SHP77 (cell line): ENCODE results near the gene SLC25A26.
A peak's percentile ranks its signal among the peaks of the same experiment; 100 is the strongest.
"Not testable (repeated sequence)": the region's sequence is repeated elsewhere in the genome, so short reads cannot be mapped to it uniquely, and the experiment has no call there.

Experiments
- DNase-seq, 2 experiments: peaks; one replicate each; lab custom pipeline; 2025; lab: John Stamatoyannopoulos, UW

Gene SLC25A26

DNA sequence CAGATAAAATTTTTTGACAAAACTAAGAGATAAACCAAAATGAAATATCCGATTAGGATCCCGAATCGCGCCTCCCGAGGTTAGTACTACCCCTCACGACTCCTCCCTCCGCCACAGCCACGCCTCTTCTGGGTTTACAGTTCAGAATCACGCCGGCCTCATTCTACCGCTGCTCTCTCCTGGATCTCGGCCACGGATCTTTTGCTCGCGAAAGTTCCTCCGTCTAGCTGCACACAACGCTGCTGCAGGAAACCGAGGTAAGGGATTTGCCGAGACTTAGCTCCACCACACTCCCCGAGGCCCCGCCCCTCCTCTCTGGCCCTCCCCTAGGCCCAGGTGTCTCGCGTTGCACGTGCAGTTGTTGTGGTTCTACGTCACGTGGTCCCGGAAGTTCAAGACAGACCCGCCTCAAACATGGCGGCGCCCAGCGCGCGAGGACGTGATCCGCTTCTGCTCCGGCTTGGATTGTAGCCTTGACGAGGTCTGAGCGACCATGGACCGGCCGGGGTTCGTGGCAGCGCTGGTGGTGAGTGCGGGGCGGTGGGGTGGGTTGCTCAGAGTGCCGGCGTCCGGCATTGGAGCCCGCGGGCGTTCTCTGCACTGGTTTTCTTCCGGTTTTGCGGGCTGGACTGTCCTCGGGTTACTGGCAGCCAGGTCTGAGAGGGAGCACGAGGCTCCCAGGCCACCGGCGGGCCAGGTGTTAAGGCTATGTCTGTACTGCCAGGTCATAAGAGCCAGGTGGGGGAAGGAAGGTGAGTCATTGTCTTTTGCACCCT is at the start of gene SLC25A26:
TSS of gene SLC25A26 (plus strand) at position 400 of the 776 bp plus-strand sequence. CDS start at position 494, 94 bp downstream.
- DNase-seq = peak; percentile 95 to 96

DNA sequence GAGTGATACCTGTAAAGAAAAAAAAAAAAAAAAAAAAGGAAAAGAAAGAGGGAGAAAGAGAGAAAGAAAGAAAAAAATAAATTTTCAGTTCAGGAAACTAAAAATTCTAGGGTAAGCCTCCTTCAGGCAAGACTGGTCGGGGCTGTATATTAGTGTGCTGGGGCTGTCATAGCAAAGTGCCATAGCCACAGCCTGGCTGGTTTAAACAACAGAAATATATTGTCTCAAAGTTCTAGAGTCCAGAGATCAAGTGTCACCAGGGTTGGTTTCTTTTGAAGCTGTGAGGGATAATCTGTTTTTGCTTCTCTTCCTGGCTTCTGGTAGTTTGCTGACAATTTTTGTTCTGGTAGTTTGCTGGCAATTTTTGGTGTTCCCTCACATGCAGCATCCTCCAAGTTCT is 48.4 kb upstream of the SLC25A26 start:
- DNase-seq = no peak

DNA sequence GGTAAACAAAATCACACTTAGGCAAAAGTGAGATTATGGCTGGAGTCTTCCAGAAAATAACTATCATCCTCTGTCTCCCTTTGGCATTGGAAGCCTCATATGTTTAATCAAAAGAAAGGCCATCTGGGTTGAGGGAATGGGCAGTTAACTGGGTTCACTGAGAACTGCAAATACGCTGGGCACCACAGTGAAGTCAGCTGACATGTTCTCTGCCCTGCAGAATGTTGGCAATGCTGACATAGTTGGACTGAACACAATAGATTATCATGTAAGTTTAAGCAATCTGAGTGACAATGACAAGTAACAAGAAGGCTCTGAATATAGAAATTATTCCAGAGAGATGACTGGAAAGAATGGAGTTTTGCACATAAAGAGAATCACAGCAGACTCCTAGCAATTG is 43.8 kb upstream of the SLC25A26 start:
- DNase-seq = no peak

DNA sequence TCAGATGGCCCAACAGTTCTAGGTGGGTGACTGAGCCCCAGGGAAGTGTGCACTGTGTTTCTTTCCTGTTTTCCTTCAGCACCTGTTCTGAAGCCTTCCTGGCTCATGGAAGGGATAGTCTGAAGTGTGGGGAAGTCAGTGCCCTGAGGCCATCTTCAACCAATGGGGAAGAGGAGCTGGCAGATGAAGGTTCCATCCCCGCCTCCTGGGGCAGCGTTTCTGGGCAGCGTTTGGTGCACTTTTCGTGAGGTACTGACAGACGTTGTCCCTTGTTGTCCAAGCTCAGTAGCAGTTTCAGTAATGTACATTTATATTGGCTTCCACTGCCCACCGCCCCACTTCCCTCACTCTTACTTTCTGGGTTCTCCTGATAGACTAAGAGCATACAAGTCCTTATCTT is 42.6 kb upstream of the SLC25A26 start:
- no peak for DNase-seq

DNA sequence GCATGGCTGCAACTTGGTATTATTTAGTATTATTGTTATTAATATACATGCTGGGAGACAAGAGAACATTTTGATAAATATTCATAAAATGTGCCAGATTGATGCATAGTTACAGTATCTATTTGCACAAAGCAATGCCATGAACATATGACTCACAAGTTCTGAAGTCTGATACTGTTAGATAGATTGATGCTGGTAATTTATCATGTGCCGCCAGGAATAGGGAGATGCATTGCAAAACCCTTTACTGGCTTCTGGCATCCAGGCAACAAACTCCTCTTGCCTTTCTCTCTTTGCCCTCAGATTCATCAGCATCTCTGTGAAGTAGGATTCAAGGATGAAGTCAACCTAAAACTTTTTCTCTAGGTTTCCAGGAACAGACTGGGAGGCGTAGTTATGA is 41.0 kb upstream of the SLC25A26 start:
- no peak for DNase-seq

DNA sequence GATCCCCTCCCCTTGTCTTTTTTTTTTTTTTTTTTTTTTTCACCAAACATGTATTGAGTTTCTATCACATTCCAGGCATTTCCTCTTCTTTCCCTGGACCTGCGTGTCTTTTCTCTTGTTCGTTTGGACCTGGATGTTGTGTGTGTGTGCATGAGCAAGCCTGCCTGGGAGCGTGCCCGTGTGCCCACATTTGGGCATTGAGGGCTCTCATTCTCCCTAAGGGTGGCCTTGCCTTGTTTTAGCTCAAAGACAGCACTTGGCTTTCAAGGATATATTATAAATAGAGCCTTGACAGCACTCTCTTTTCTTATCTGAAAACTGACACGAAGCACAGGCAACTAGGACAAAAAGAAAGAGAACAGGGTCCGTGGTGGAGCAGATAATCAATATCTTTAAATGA is 39.0 kb upstream of the SLC25A26 start:
- DNase-seq = no peak

DNA sequence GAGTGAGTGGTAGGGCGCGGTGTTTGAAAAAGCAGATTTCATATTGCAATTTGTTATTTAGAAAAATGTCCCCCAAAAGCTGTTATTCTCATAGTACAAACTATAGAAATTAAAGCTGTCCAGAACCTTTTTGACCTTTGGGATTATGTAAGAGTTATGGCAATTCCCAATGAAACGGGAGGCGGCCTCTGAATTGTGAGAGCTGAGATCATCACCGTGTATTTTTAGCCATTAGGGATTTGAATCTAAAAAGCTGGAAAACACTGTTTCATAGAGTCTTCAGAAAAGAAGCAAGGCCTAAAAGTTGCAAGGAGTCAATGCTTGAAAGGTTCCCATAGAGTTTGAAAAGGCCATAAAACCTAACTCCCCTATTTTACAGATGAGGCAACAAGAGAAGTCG is 38.6 kb upstream of the SLC25A26 start:
- no peak for DNase-seq

DNA sequence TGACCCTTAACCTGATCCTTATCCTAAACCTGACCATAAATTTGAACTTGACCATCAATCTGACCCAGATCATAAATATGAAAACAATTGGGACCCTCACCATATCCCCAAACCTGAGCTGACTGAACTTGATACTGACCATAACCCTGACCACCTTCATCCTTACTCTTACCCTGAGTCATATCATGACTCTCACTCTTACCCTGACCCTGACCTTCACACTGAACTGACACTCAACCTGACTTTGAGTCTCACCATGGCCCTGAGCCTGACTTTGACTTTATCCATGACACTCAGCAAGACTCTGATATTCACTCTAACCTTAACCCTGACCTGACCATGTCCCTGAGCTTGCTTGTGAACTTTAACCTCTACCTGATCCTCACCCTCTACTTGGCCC is 34.3 kb upstream of the SLC25A26 start:
- DNase-seq = no peak

DNA sequence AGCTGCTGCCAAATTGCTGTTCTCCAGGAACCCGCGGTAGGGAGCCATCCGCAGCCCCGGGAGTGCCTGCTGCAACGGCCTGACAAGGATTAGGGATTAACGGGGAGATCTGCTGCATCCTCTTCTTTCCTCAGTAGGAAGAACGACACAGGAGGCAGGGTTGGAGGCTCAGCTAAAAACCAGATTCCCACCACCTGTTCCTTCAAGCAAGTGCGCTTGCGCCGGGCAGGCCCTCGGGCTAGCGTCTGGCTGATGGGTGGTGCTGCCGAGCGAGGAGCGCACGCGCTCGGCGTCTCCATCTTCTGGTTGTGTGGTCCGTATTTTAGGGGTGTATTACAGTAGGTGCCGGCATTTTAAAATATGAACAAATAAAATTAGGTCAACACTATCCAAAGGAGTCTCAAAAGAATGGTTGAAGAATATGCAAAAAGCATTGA is 25.4 kb upstream of the SLC25A26 start:
- peak; percentile 37 to 68 for DNase-seq

DNA sequence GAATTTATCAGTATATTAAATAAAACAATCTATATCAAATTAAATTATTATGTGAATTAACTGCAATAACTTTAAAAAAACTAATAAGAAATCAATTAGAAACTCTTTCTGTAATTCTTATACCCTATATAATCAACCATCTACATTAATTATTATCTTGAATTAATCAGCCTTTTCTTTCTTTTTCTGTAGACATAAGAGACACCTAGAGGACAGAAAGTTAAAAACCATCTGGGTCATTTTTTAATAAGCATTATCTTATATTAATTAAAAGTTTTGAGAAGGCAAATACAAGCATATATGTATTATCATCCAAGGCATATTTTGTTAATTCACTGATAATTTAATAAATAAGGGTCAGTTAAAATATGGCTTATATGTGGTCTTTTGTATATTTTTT is 24.2 kb upstream of the SLC25A26 start:
- no peak for DNase-seq

DNA sequence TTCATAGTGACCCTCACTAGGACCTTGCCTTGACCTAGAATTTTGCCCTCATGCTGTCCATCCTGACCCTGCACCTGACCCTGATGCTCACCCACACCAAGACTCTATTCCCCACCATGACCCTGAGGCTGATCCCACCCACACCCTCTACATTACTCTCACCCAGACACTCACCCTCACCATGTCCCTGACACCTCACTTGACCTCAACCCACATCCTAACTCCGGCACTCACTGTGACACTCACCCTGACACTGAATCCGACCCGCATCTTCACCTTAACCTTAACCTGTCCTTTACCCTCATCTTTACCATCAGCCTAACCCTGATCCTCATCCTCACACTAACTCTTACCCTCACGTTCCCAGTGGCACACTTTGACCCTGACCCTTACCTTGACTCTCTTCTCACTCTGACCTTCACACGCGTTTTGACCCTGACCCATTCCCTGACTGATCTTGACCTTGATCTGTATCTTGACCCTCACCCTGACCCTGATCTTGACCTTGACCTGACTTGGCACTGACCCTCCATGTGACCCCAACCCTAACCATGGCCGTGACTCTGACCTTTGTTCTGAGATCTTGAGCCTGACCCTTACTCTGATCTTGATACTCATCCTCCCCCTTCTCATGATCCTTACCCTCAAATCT is 22.2 kb upstream of the SLC25A26 start:
- DNase-seq = no peak

DNA sequence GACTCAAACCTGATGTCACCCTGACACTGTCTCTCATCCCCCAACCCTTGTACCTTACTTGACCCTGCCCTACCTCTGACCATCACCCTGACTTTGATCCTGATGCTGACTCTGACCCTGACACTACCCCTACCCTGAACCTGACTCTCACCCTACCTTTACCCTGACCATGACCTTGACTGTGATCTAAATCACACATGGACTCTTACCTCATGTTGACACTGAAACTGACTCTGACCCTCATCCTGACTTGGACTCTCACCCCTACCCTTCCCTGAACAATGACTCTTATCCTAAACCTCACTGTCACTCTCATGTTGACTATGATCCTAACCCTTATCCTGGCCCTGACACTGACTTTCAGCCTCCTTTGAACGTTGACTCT is 21.7 kb upstream of the SLC25A26 start:
- no peak for DNase-seq

DNA sequence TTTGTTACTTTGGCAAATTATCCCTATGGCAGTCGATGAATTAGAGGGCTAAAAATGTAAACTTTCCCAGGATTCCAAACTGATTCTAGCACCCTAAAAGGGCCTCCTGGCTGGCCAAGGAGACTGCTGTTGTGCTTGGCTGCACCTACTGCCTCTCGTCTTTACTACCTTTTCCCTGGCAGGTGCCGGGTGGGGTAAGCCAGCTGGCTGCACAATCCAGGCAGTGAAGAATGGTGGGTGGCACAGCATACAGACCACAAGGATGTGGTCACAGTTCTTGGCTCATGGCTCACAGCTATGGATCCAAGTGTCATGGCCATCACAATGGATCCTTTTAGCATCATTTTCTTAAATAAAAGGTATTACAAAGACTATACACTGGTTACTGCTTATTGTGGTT is 20.7 kb upstream of the SLC25A26 start:
- DNase-seq = peak; percentile 31 to 40

GRCh38 chr3:66200786-66201185 is 20.0 kb upstream of the SLC25A26 start:
- DNase-seq = no peak

- DNase-seq = no peak
These were observed 17.5 kb upstream of the SLC25A26 start for GRCh38 chr3:66203275-66203674.

- DNase-seq = no peak
These were observed 14.0 kb upstream of the SLC25A26 start for GRCh38 chr3:66206806-66207205.

- no peak for DNase-seq
These were observed 12.6 kb upstream of the SLC25A26 start for GRCh38 chr3:66208189-66208588.

DNA sequence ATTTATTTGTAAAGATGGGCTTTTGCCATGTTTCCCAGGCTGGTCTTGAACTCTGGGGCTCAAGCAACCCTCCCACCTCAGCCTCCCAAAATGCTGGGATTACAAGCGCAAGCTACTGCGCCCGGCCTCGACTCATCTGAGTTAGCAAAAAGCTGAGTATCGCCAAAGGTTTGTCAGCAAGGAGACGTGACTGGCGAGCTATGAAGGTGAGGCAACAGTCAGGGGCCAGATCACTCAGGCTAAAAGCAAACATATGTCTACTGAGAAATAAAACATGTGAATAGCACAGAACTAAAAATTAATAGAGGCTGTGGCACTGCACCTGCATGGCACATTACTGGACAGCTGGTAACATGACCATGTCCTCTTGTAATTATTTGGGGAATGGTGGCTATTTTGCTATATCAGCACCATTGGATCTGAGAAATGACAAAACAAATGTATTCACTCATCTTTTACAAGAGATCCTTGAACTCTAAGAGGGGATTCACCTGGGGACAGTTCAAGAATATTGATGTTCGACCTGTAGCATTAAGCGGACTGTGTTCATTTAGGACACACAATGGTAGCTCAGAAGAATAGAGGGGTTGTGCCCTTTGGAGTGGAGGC is 10.0 kb upstream of the SLC25A26 start:
- DNase-seq = no peak

GRCh38 chr3:66211779-66212178 is 9.0 kb upstream of the SLC25A26 start:
- no peak for DNase-seq

- DNase-seq = no peak
These were observed 5.7 kb upstream of the SLC25A26 start for GRCh38 chr3:66215106-66215505.

DNA sequence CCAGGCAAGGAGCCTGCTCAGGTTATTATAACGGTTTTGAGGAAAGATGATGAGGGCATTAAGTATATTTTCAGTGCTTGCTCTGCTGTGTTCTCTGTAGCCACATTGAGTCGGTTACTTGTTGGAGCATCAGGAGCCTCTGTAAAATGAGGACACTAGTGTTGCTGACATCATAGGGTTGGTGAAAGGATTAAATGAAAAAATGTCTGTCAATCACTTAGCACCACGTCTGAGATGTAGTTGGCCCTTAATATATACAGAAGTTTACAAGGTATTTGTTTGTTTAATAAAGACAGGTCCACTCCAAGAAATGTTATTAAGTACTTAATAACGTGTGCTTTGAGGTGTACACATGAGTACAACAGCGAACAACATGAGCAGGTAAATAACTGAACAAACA is 735 bp upstream of the SLC25A26 start:
- no peak for DNase-seq

DNA sequence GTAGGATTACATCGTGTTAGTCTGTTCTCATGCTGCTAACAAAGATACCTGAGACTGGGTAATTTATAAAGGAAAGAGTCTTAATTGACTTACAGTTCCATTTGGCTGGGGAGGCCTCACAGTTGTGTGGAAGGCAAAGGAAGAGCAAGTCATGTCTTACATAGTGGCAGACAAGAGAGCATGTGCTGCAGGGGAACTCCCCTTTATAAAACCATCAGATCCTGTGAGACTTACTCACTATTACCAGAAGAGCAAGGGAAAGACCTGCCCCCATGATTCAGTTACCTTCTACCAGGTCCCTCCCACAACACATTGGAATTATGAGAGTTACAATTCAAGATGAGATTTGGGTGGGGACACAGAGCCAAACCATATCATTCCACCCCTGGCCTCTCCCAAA is 3.4 kb downstream of the SLC25A26 start:
- no peak for DNase-seq

DNA sequence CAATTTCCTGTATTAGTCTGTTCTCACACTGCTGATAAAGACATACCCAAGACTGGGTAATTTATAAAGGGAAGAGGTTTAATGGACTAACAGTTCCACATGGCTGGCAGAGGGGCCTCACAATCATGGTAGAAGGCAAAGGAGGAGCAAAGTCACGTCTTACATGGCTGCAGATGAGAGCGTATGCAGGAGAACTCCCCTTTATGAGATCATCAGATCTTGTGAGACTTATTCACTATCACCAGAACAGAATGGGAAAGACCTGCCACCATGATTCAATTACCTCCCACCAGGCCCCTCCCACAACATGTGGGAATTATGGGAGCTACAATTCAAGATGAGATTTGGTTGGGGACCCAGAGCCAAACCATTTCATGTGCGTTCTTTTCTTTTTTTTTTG is 5.3 kb downstream of the SLC25A26 start:
- not testable (repeated sequence) for DNase-seq
